Erythroblast (primary cell): ENCODE results near the gene SCARF2.

Experiments
- GATA1 ChIP-seq: IDR thresholded peaks from 2 replicates; pipeline ENCODE4 v1.6.1; 2011; ENCODE audit warnings: low read depth, mild to moderate bottlenecking, control low read depth, low read length, moderate library complexity
- POLR2A ChIP-seq: IDR thresholded peaks from 2 replicates; pipeline ENCODE4 v1.6.1; 2011; ENCODE audit warnings: mild to moderate bottlenecking, low read length

DNA sequence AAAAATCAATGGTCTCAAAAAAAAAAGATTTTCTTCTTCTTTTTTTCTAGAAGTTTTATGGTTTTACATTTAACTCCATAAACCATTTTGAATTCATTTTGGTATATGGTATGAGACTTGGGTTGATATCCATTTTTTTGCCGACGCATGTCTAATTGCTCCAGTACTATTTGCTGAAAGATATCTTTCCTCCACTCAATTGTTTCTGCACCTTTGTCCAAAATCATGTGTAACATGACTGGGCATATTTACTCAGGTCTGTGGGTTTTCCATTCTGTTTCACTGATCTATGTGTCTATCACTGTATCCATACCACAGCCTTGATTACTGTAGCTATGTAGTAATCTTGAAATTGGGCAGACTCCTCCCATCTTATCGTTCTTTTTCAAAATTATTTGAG lies 15.6 kb upstream of the SCARF2 start:
- TF ChIP-seq POLR2A, result no peak
- TF ChIP-seq GATA1, result no peak
